GM23248 (cell line): Measurements from ENCODE around the gene HOXA6.

ENCODE experiments used
- EZH2 ChIP-seq: fragments of 200-600 bp; sonication (generic); IDR thresholded peaks from 2 replicates; pipeline ENCODE4 v1.6.1; 2018; ENCODE audit warnings: antibody characterized with exemption, mild to moderate bottlenecking; ENCODE audit not compliant: insufficient read depth, poor library complexity, severe bottlenecking
- EZH2phosphoT487 ChIP-seq: fragments of 200-600 bp; sonication (generic); IDR thresholded peaks from 2 replicates; pipeline ENCODE4 v1.6.1; 2018; ENCODE audit warnings: antibody characterized with exemption, moderate library complexity, mild to moderate bottlenecking, low read depth; ENCODE audit not compliant: insufficient read depth

- TF ChIP-seq EZH2 = no peak
- no peak for TF ChIP-seq EZH2phosphoT487
Measured at GRCh38 chr7:27117887-27118491, 29.6 kb downstream of the HOXA6 start.
